Activated CD8-positive, alpha-beta memory T cell treated with anti-CD3 and anti-CD28 coated beads for 1 hour (primary cell): ENCODE results near the gene FMN1.

ENCODE experiments used
- DNase-seq, 2 donors: peaks; one replicate each; pipeline ENCODE4 v3.0.0-alpha.2; 2020; ENCODE audit warnings: low read depth in 1 of 2; ENCODE audit errors: extremely low read depth in 1 of 2

The FMN1 gene

DNA sequence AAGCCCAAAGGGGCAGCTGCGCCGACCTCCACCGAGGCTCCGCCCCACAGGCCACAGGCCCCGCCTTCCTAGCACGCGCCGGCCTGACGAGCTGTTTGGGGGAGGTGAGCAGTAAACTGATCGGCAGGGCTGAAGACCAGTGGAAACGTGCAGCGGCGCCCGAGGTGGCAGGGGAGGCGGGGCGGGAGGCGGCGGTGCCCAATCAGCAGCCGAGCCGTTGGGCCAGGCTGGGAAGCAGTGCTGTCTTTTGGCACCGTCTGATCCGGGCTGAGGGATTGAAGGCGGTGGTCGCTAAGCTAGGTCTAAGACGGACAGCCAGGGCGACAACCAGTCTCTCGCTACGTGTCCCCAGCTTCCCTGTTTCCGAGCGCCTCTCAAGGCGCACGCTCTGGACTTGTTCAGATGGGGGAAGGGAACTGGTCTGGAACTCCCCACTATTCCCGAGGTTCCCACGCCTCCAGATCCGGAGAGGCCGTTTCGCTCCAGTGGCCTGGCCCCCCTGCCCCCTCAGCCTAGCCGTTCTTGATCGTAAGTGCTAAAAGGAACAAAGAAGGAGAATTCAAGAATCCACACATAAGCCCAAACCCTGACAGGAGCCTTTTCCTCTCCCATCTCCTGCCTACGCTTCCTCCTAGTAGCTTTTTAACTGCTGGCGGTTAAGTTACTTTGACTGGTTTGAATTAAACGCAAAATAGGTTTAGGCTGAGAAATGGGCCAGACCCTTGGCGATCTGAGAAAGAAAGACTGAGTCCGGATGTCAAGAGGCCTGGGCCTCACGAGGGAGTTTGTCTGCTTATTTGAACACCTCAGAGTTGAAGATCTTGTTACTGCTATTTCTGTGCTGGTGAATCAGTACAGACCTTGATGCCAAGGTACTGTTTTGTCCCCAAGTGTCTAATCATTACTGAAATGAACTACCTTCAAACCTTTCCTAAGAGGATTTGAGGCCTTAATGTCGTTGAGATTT, at the start of gene FMN1:
FMN1 (minus strand) TSS at position 11 of the 967 bp plus-strand sequence. CDS start 39,800 bp downstream, outside the sequence.
- DNase-seq, result peak; percentile 71 to 84

GRCh38 chr15:33243869-33244268, 49.4 kb upstream of the FMN1 start:
- DNase-seq, result no peak

DNA sequence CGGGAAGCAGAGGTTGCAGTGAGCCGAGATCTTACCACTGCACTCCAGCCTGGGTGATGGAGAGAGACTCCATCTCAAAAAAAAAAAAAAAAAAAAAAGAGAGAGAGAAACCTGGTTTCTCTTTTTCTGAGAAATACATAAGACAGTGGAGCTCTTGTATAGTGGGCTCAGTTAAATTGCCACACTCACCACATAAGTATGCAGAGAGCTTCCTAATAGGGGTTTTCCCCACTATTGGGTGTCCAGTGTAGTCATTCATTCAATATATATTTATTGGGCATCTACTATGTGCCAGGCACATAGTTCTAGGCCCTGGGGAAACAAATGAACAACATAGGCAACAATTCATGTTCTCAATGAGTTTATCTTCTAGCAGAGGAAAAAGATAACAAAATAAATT, 48.9 kb upstream of the FMN1 start:
- no peak for DNase-seq

DNA sequence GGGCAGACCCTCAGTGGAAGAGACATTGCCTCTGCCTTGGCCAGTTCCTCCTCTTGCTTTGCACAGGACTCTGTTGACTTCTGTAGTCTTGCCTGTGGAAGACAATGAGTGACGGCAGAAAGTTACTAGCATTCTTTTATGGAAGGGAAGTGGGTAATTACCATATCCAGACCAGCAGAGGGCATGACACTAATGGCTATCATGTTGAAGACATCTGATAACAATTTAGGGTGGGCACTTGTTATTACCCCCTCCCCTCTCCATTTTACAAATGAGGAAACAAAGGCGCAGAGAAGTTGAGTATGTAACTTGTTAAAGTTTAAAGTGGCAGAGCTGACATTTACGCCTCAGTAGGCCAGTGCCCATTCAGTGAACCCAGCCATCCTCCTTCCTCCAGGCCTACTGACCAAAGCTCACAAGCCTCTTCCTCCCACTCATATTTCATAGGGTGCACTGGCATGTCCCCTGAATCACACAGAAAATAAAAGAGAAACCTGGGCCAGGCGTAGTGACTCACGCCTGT, 48.2 kb upstream of the FMN1 start:
- DNase-seq, result no peak

- no peak for DNase-seq
Observed at GRCh38 chr15:33242165-33242564, 47.7 kb upstream of the FMN1 start.

GRCh38 chr15:33236841-33237509, 42.5 kb upstream of the FMN1 start:
- no peak for DNase-seq

GRCh38 chr15:33234020-33234461, 39.5 kb upstream of the FMN1 start:
- no peak for DNase-seq

GRCh38 chr15:33226559-33227181, 32.2 kb upstream of the FMN1 start:
- peak; percentile 10 to 39 for DNase-seq

- DNase-seq, result no peak
Observed at GRCh38 chr15:33218071-33218491, 23.6 kb upstream of the FMN1 start.

DNA sequence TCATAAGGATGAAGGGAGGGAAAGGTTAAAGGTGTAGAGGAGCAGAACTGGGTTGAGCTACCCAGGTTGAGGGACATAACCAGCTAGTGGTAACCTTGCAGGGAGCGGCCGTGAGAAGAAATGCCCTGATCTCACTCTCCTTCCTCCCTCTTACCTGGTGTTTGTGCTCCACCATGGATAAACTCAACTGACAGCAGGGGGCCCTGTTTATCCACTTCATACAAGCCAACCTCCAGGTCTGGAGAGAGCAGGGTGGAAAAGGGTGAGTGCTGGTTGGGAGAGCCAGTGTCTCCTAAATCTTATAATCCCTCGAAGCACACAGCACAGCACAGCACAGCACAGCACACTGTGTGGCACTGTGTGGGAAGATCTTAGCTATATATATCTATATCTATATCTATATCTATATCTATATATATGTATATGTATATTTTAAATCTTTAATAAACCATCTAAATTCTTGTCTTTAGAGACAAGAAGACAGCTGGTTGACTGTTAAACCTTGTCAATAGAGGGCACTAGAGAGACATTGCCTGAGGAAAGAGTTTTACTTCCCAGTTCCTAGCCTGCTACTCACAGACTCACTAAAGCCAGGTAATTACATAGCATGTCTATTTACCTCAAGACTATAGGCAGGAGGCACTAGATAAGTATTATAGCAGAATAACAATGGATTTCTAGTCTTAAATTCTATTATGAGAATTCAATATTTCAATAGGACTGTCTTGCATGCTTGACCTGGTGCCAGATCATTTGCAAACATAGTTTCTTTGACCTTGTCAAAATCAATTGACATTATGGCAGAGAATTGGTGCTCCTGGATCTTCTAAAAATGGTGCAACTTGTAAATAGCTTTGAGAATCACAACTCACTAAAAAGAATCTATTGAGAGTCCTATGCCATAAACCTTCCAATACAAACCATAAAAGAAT, 21.7 kb upstream of the FMN1 start:
- DNase-seq, result no peak

GRCh38 chr15:33211176-33211808, 16.8 kb upstream of the FMN1 start:
- no peak for DNase-seq

DNA sequence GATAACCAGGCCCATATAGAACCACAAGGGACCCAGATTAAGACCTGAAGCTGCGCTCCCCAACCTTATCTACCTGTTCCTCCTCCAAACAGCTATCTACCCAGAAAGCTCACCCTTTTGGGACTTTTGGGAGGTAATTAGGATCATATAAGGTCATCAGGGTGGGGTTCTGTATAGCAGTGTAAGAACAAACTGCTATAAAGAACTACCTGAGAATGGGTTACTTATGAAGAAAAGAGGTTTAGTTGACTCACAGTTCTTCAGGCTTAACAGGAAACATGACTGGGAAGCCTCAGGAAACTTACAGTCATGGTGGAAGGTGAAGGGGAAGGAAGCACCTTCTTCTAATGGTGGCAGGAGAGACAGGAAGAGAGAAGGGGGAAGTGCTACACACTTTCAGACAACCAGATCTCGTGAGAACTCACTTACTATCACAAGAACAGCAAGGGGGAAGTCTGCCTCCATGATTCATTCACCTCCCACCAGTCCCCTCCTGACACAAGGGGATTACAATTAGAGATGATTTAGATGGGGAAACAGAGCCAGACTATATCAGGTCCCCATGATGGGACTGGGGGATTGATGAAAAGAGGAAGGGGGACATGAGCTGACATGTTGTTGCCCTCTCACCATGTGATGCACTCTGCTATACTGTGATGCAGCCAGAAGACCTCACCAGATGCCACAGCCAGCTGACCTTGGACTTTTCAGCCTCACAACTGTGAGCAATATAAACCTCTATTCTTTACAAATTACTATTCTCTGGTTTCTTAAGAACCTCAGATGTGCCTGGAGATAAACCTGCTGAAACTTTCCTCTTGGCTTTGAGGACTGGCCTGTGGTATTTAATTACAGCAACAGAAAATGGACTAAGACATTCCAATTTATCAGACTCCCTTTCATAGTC, 15.3 kb upstream of the FMN1 start:
- DNase-seq, result no peak

DNA sequence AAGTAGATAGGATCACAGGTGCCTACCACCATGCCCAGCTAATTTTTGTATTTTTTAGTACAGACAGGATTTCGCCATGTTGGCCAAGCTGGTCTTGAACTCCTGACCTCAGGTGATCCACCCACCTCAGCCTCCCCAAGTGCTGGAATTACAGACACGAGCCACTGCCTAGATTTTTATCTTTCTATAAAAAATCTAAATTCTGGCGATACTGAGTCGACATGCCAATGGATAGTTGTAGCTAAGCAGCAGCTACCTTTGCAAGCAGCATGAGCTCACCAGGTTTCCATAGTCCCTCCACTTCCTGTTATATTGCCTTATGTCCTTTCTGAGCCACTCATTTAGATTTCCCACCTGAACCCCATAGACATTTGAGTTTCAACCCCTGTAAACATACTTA, 13.1 kb upstream of the FMN1 start:
- no peak for DNase-seq

DNA sequence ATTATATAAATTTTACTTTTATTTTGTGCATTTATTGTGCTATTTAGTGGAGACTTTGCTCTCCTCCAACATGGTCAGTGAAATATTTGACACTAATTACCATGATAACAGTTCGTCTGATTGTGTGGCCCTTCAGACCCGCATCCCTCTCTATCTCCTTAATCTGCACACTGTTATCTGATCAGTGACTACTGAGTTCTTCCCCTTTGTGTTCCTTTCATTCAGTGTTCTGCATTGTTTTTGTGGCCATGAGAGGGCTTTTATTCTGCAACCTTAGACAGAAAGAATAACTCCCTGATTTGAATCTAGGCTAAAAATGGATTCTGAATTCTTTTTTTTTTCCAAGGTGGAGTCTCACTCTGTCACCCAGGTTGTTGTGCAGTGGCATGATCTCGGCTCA, 11.9 kb upstream of the FMN1 start:
- DNase-seq, result no peak

- DNase-seq, result no peak
Observed at GRCh38 chr15:33204926-33205325, 10.4 kb upstream of the FMN1 start.

DNA sequence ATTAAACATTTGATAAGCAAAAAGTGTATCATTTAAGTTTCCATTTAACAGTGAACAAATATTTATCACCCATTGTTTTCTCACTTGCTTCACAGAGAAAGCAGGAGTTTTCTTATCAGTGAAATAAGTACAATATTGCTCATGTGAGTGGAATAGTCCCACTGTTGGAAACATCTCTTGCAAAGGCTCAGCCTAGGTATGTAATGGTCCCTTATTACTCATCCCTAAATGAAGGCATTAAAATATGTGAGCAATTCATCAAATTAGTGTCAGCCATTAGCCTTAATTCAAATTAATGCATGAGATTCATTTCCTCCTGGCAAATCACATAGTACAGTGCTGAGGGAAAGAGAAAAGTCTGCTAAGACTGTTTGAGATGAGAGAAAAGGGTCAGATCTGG, 9.6 kb upstream of the FMN1 start:
- no peak for DNase-seq

DNA sequence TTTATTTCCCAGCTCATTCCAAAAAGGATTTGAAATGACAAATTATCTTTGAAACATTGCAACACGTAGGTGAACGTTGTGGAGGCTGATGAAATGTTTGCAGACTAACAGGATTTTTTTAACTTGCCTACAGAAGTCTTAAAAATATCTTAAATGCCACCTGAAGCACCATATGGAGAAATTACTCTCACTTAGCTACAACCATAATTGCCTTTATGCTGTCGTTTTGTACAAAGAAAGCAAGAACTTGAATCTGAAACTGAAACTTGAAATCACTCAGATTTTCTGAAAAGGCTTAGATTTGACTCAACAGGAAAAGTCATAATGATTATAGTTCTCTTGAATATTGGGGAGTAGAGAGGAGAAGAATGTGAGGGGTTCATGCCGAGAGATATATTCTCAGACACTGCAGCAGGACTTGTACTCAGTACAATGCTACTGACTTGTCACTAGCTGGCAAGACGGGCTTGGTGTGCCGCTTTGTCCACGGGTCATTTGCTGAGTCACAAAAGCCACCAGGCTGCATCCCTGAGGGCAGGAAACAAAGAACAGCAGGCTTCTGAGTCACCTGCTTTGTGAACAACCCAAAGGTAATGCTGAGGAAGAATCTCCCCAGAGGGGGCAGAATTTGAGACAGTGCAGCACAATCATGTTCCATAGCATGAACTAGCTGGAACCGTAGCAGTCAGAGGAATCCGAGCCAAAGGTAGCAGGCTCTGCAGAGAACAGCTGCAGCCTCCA, 7.1 kb upstream of the FMN1 start:
- DNase-seq, result peak in 1 of 2 donors; percentile 24

- no peak for DNase-seq
Observed at GRCh38 chr15:33200903-33201302, 6.4 kb upstream of the FMN1 start.
